CD4-positive, alpha-beta T cell treated with Interleukin-6 at 100 ng/mL for 8 hours (primary cell): ENCODE measurements around the gene ASTL.

Source experiments
- DNase-seq: peaks from one replicate; pipeline ENCODE4 v3.0.0-alpha.2; 2020; ENCODE audit warnings: mixed read lengths, low spot score

Gene ASTL

DNA sequence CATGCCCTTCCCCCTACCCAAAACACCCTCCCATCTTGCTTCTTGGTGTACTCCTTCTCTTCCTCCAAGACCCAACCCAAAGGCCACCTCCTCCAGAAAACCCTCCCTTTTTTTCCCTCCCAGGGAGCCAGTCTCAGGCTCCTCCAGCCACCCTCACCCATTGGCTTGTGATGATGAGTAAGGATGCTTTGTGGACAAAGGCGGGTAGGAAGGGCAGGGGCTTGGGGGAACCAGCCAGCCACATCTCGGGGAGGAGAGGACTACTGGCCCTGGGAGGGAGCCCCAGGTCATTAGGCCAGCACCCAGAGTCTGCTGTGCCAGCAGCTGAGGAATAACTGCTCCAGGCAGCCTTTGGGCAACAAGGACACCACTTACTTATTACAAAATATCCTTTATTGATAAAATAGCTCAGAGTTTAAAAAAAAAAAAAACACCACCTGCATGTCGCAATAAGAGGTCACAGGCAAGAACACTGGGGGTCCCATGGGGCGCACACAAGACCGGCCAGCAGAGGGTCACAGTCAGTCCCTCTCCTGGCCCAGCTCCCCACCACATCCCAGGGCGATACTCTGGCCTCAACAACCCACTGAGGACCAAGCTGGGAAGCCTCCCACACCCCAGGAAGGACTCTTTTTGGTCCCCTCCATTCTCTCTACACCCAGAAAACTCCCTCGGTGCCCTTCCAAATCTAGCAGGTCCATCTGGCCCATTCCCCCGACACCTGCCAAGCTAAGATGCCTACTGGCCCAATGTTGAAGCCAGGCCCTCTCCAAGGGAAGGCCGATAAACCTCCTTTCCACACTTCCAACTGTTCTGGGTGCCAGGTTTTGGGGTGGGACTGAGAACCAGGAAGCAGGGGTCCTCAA lies 25.6 kb downstream of the ASTL start:
- no peak for DNase-seq

GRCh38 chr2:96111823-96112500 lies 26.3 kb downstream of the ASTL start:
- no peak for DNase-seq

DNA sequence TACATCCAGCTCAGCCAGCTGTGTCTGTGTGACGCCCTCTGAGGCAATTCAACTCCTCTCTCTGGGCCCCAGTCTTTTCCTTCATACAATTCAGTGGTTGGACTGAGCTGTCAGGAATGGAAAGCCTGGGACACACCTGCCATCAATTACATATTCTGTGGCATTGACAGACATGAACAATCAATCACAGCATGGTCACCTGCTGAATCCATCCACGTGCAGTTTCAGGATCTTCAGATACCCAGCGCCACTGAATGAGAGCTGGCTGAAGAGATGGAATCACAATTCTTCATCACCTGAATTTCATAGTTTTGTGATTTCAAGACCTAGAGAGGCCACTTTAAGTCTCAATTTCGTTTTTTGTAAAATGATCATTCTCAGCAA lies 27.1 kb downstream of the ASTL start:
- DNase-seq, result no peak

- no peak for DNase-seq
These were observed 27.6 kb downstream of the ASTL start for GRCh38 chr2:96110621-96111256.

DNA sequence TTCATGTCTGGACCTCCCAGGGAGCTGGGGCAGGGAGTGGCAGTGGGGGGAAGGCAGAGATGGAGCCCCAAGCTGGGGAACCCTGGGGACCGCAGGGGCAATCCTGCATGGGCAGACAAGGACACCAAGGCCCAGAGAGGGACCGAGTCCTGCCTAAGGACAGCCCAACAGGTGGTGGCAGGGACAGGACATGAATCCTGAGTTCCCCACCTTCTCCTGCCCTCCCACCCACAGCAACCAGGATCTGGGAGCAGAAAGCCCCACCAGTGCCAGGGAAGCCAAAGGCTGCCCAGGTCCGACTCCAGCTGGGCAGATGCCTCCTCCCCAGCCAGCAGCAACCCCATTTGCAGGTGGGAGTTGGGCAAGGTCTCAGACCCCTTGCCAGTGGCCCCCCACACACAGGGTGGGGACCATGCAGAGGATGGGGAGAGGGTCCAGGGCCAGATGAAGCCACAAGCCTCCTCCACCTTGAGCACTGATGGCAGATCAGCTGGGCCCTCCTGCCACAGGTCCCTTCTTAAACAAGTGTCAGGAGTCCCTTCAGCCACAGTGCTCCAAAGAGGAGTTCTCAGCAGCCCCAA lies 28.3 kb downstream of the ASTL start:
- DNase-seq, result no peak

DNA sequence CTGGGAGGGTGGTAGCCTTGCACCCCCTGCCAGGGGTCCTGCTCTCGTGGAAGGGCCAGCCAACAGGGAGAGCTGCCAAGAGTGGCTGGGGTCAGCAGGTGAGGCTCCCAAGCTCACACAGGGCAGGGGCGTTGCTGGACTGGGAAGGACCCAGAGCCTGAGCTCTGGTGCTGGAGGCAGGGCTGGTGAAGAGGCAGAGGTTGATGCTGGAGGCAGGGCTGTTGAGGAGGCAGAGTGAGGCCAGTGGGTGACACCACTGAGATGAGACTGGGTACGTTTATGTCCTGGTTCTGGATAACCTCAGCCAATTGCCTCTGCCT lies 29.0 kb downstream of the ASTL start:
- DNase-seq, result no peak

- no peak for DNase-seq
These were observed 29.6 kb downstream of the ASTL start for GRCh38 chr2:96108541-96109360.

DNA sequence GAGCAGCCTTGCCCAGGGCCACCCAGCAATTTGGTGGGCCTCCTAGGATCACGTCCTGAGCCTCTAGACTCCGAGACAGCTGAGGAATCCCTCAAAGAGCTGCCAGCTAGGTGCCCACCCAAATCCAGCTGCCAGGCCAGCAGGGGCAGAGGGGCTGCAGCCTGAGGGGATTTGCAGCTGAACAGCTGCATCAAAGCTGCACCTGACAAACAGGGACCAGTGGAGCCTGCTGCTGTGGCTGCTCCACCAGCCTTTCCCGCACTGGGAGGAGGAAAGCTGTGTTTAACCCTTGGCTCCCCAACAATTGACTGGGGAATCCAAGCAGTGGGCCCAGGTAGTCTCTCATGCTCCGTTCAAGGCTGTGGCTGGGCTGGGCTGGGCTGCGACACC lies 30.2 kb downstream of the ASTL start:
- DNase-seq, result no peak

GRCh38 chr2:96107708-96108065 lies 30.6 kb downstream of the ASTL start:
- DNase-seq, result no peak

DNA sequence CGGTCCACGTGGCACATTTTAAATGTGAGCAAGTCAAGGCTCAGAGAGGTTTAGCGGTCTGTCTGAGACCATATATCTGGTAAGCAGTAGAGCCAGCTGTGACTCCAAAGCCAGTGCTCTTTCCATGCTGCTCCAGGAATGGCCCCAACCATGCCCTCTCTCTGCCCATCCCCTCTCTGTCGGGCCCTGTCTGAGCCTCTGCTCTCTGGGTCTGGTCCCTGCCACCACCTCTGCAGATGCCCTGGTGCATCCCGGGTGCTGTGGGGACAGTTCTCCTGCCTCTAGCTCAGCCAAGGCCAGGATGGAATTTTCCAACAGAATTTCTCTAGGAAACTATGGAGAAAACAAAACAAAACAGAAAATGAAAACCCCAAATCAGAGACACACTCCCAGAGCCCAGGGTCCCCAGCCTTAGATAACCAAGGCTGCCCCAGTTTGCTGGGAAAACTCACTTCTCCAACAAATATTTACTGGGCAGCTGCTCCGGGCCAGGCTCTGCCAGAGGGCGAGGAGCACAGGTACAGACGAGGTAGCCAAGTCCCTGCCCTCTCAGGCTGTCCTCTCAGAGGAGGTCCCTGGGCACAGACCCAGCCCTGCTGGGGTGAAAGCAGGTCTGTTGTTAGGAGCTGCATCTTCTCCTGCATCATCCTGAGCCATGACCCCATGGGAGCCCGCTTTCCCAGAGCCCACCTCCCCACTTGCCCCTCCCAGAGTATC lies 31.2 kb downstream of the ASTL start:
- DNase-seq, result no peak

DNA sequence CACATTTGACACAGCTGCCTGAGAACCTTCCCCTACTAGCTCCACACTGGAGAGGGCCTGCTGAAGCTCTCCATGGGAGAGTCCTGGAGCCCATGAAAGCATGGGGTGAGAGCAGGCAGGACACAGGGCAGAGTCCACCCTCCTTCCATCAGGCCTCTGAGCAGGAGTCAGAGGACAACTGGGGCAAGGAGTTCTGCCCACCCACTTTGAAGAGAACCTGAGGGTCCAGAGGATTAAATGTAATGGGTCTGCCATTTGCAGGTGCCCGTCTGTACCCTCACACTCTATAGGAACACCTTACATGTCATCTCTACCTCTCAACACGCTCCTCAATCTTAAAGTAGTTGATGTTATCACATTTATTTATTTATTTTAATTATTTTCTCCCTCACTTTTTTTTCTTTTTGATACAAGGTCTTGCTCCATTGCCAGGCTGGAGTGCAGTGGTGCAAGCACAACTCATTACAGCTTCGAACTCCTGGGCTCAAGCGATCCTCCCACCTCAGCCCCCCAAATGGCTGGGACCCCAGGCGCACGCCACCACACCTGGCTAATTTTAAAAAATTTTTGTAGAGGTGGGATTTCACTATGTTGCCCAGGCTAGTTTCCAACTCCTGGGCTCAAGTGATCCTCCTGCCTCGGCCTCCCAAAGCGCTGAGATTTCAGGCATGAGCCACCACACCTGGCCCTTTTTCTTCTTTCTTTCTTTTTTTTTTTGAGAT lies 32.1 kb downstream of the ASTL start:
- DNase-seq, result no peak

DNA sequence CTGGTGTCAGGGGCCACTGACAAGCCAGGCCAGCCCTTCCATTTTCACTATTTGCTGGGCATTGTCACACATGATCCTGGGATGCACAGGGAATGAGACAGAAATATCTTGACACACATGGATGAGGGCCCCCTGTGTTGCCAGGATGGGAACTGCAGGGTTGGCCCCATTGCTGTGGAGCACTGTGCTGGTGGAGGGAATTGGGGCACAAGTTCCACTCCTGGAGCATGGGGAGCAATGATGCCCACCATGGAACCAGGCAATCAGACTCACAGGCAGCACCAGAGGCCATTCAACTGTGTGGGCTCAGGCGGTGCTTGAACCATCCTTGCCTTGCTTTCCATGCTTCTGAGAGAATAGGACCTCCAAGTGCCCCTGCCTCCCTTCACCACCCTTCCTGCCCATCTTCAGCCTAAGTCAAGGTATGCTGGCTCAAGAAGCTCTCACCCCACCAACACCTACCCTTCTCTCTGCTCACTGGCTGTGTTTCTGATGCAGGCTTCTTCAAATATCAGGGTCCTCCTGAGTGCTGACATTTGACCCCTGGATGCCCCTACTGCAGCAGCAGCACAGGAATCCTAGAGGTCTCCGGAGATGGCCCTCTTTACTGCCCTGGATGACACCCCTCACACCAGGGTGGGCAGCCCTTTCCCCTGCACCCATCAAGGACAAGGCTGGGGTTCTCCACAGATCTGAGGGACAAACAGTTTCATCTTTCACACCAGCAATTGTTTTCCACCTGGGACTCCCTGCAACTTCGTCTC lies 33.0 kb downstream of the ASTL start:
- no peak for DNase-seq

DNA sequence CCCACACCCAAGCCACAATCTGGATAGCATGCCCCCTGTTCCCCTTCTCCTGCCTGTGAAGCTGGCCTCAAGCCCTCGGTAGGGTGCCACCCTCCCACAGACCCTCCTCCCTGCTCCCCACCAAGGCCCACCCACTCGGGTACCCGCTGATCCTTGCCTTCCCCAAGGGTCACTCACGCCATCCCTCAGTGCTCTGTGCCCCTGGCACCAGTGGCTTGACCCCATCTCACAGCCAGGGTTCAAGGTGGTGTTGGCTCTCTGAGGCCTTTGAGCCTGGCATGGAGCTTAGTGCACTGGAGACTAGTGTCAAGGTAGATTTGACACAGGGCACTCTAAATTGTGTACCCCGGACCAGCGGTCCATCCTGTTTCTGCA lies 33.8 kb downstream of the ASTL start:
- DNase-seq, result no peak

DNA sequence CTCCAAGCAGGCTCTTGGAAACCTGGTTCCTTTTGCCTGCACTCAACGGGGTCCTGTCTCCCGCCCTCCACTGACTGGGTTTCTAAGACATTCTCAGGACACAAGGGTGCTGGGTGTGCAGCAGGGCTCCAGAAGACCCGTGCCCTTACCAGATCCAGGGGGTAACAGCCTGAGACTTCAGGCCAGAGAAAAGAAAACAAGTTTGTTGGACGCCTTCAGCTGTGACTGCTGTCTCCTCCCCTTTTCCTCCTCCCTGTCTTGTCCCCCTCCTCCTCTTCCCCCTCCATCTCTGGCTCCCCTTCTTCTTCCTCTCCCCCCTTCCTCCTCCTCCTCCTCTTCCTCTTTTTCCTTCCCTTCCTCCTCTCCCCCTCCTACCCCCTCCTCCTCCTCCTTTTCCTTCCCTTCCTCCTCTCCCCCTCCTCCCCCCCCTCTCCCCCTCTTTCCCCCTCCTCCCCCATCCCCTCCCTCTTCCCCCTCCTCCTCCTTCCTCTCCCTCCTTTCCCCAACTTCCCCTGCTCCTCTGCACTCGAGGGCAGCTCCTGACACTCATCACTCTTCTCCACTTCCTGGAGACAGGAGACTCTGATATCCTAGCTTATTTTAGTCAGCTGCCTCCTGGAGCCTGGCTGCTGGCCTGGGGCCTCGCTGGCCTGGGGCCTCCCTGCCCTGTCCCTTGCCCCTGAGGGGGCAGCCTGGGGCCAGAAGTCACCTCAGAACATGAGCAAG lies 34.4 kb downstream of the ASTL start:
- no peak for DNase-seq

- no peak for DNase-seq
These were observed 35.1 kb downstream of the ASTL start for GRCh38 chr2:96103187-96103601.

DNA sequence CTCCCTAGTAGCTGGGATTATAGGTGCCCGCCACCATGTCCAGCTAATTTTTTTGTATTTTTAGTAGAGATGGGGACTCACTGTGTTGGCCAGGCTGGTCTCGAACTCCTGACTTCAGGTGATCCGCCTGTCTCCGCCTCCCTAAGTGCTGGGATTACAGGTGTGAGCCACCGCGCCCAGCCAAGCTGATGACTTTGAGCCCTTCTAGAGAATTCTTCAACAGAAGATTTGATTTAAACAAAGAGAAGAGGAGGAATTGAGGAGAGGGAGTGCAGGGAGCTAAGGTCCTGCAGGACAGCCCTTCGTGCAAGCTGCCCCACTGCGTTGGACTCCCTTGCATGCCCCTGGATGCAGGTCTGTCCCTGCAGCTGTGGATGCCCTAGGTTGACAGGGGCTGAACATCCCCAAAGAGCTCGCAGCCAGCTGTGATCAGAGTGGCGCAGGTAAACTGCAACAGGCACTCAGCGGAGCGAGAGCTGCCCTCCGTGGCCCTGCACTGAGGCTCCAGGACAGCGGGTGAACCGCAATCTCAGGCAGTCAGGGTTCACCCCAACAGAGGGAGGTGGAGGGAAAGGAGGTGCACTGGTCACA lies 35.6 kb downstream of the ASTL start:
- DNase-seq, result no peak

GRCh38 chr2:96100893-96101304 lies 37.4 kb downstream of the ASTL start:
- DNase-seq, result no peak

DNA sequence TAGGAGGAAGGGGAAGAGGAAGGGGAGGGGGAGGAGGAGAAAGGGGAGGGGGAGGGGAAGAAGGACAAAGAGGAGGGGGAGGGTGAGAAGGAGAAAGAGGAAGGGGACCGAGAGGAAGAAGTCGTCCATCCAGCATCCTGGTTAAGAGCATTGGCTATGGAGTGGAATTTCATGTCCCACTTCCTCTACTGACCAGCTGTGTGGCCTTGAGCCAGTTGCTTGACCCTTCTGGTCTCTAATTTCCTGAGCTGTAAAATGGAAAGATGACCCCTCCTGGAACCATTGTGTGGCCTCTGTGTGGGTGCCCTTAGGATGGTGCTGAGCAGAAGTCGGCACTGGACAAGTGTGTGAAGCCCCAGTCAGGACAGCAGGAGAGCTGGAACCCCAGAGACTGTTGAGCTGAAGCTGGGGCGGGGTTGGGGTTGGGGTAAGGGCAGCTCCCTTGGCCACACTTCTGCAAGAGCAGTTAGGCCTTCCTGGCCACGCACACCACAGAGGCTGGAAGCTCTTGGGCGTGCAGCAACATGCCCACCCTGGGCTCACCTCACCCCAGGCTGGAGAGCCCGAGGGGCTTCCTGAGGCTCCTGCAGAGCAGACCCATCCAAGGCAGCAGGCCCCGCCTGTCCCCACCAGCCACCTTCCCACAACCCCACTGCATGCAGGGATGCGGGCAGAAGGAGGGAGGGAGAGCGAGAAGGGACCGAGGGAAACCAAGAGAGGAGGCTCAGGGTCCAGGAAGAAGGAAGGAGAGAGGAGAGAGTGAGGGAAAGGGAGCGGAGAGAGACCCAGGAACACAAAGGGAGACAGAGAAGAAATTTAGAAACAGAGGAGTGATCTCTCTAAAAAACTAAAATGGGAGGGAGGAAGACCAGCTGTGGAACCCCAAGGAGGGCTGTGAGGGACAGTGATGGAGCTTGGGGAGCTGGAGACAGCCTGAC lies 38.2 kb downstream of the ASTL start:
- DNase-seq, result no peak
